CD4-positive, alpha-beta T cell (primary cell): ENCODE data around the gene OPCML. TPM values are rescaled to one million over a fixed set of nuclear protein-coding genes. Genes with fewer than 3 reads are reported as not detected.

Experiments
- ATAC-seq: fragments of 200-7000 bp; cut with Tn5 transposase; one replicate; pipeline ENCODE4 v1.10.0; 2022; ENCODE audit warnings: mild to moderate bottlenecking; ENCODE audit not compliant: poor library complexity
- CTCF ChIA-PET: fragments of 350-600 bp; sonication (Branson Sonifier 250); formaldehyde crosslinking; loops from one replicate; lab custom pipeline; 2021; ENCODE audit warnings: antibody characterized with exemption, inconsistent platforms; lab: Charles Lee
- POLR2A ChIA-PET: fragments of 350-600 bp; sonication (Branson Sonifier 250); formaldehyde crosslinking; loops from one replicate; lab custom pipeline; 2021; ENCODE audit warnings: antibody characterized with exemption, inconsistent platforms; lab: Charles Lee
- DNase-seq, 14 experiments: peaks; one replicate each; pipeline ENCODE4 v3.0.0-alpha.2; 2013 to 2020; ENCODE audit warnings: mixed read lengths in 2 of 14
- H3K27ac ChIP-seq, 2 donors: one replicate each; pipeline versions ENCODE4 v1.5.1 to v1.7.0; 2013; ENCODE audit warnings: low read length in 2 of 2, low read depth in 1 of 2, mild to moderate bottlenecking in 1 of 2
- H3K27me3 ChIP-seq, 2 experiments: 1 replicate in 1 of 2; 2 replicates in 1 of 2; pipeline versions ENCODE4 v1.6.1 to v1.7.0; 2013; ENCODE audit warnings: low read length in 2 of 2, control low read depth in 1 of 2, mild to moderate bottlenecking in 1 of 2, moderate library complexity in 1 of 2; ENCODE audit not compliant: insufficient read depth in 2 of 2, control insufficient read depth in 1 of 2
- H3K36me3 ChIP-seq: one replicate; pipeline ENCODE4 v1.6.1; 2013; ENCODE audit warnings: low read length, control low read depth; ENCODE audit not compliant: insufficient read depth
- H3K4me1 ChIP-seq: one replicate; pipeline ENCODE4 v1.6.1; 2013; ENCODE audit warnings: low read length, control low read depth; ENCODE audit not compliant: insufficient read depth
- H3K4me3 ChIP-seq: one replicate; pipeline ENCODE4 v1.5.1; 2013; ENCODE audit warnings: mild to moderate bottlenecking, low read length, moderate library complexity
- H3K9me3 ChIP-seq, 2 experiments: 1 replicate in 1 of 2; 2 replicates in 1 of 2; pipeline versions ENCODE4 v1.6.1 to v1.7.0; 2013; ENCODE audit warnings: low read length in 2 of 2, mild to moderate bottlenecking in 2 of 2, control low read depth in 1 of 2, moderate library complexity in 1 of 2; ENCODE audit not compliant: control insufficient read depth in 1 of 2, insufficient read depth in 1 of 2
- H3K27ac Mint-ChIP-seq: one replicate; pipeline ENCODE4 v1.8.0; 2020; ENCODE audit warnings: mixed read lengths
- H3K27me3 Mint-ChIP-seq: one replicate; pipeline ENCODE4 v1.8.0; 2021; ENCODE audit warnings: mixed read lengths
- H3K36me3 Mint-ChIP-seq: one replicate; pipeline ENCODE4 v1.8.0; 2021; ENCODE audit warnings: low read depth, mixed read lengths
- H3K4me1 Mint-ChIP-seq: one replicate; pipeline ENCODE4 v1.8.0; 2021; ENCODE audit warnings: low read depth, mixed read lengths
- H3K4me3 Mint-ChIP-seq: one replicate; pipeline ENCODE4 v1.8.0; 2020; ENCODE audit warnings: mild to moderate bottlenecking, mixed read lengths
- H3K9me3 Mint-ChIP-seq: one replicate; pipeline ENCODE4 v1.8.0; 2020; ENCODE audit warnings: mixed read lengths
- CTCF ChIP-seq: fragments of 200-600 bp; IDR thresholded peaks from one replicate; pipeline ENCODE4 v1.8.0; 2022; ENCODE audit warnings: antibody characterized with exemption, mild to moderate bottlenecking
- intact Hi-C, 2 experiments: fragments of 100-400 bp; cut with DNase I in 1 of 2; cut with micrococcal nuclease in 1 of 2; formaldehyde crosslinking; loops; one replicate each; pipeline versions ENCODE4 v1.15.1 to v1.9.0; 2023 to 2025; cut with DNase I, micrococcal nuclease
- total RNA-seq, 174 experiments: library from RNA in 2 of 174; stranded (reverse) in 2 of 174; gene quantifications; one replicate each; pipeline ENCODE4 v1.2.3 and lab custom pipeline; 2021 to 2026

The OPCML gene
- total RNA-seq, 2 experiments from 2014 or later, result not detected

GRCh38 chr11:133559833-133560471 lies 27.7 kb upstream of the OPCML start:
- H3K4me3 Mint-ChIP-seq, result no peak overlapping the region
- intact Hi-C loops, result no loop called here
- H3K9me3 Mint-ChIP-seq, result no peaks in the 10 kb centered on the region
- H3K4me1 ChIP-seq, result no peaks in the 10 kb centered on the region
- ChIA-PET POLR2A (no interaction called here), CTCF (no interaction called here)
- H3K4me3 ChIP-seq, result no peak overlapping the region
- no peaks in the 10 kb centered on the region for H3K36me3 Mint-ChIP-seq
- H3K36me3 ChIP-seq, result no peaks in the 10 kb centered on the region
- peaks cover 7% of the 10 kb centered on the region for H3K27me3 Mint-ChIP-seq
- H3K4me1 Mint-ChIP-seq, result no peaks in the 10 kb centered on the region
- peaks cover 0 to 1% of the 10 kb centered on the region in 2 experiments for H3K27me3 ChIP-seq
- H3K27ac Mint-ChIP-seq, result no peak overlapping the region
- ATAC-seq (no peak), DNase-seq (no peak)
- no peak for TF ChIP-seq CTCF
- no peak overlapping the region for H3K27ac ChIP-seq
- H3K9me3 ChIP-seq, result peaks cover 0 to 5% of the 10 kb centered on the region in 2 experiments

GRCh38 chr11:133559382-133559781 lies 27.1 kb upstream of the OPCML start:
- intact Hi-C loops, result no loop called here
- H3K4me1 ChIP-seq, result no peaks in the 10 kb centered on the region
- no peaks in the 10 kb centered on the region for H3K9me3 Mint-ChIP-seq
- H3K36me3 ChIP-seq, result no peaks in the 10 kb centered on the region
- H3K4me3 ChIP-seq, result no peak overlapping the region
- H3K4me1 Mint-ChIP-seq, result no peaks in the 10 kb centered on the region
- no peak overlapping the region for H3K27ac Mint-ChIP-seq
- peaks cover 0 to 3% of the 10 kb centered on the region in 2 experiments for H3K27me3 ChIP-seq
- no peak overlapping the region for H3K27ac ChIP-seq
- no peak for ATAC-seq
- ChIA-PET POLR2A (no interaction called here), CTCF (no interaction called here)
- no peak overlapping the region for H3K4me3 Mint-ChIP-seq
- peaks cover 7% of the 10 kb centered on the region for H3K27me3 Mint-ChIP-seq
- H3K36me3 Mint-ChIP-seq, result no peaks in the 10 kb centered on the region
- peaks cover 0 to 11% of the 10 kb centered on the region in 2 experiments for H3K9me3 ChIP-seq
- DNase-seq, result no peak
- TF ChIP-seq CTCF, result no peak

- ATAC-seq (no peak), DNase-seq (no peak)
- Histone ChIP-seq H3K36me3 (no peaks in the 10 kb centered on the region), H3K4me1 (no peaks in the 10 kb centered on the region), H3K9me3 (peaks cover 0 to 17% of the 10 kb centered on the region in 2 experiments), H3K27me3 (peaks cover 0 to 3% of the 10 kb centered on the region in 2 experiments), H3K27ac (no peak overlapping the region), H3K4me3 (no peak overlapping the region)
- Mint-ChIP-seq H3K4me1 (no peaks in the 10 kb centered on the region), H3K27ac (no peak overlapping the region), H3K27me3 (peaks cover 6% of the 10 kb centered on the region), H3K9me3 (no peaks in the 10 kb centered on the region), H3K36me3 (no peaks in the 10 kb centered on the region), H3K4me3 (no peak overlapping the region)
- no peak for TF ChIP-seq CTCF
- ChIA-PET CTCF (no interaction called here), POLR2A (no interaction called here)
- intact Hi-C loops, result no loop called here
Measured at GRCh38 chr11:133555034-133555433, 22.7 kb upstream of the OPCML start.
